Inflammatory macrophage treated with lipopolysaccharide for 1 hour (primary cell): Measurements from ENCODE around the gene NGFR.

Source experiments
- DNase-seq, 2 donors: peaks; one replicate each; pipeline ENCODE4 v3.0.0-alpha.2; 2020 to 2022

NGFR gene

GRCh38 chr17:49518346-49519078 is 23.4 kb downstream of the NGFR start:
- DNase-seq, result no peak

- DNase-seq, result no peak
Measured at GRCh38 chr17:49519781-49520180, 24.7 kb downstream of the NGFR start.

GRCh38 chr17:49520386-49521087 is 25.4 kb downstream of the NGFR start:
- peak in 1 of 2 donors; percentile 16 for DNase-seq

GRCh38 chr17:49521088-49521450 is 26.0 kb downstream of the NGFR start:
- no peak for DNase-seq

GRCh38 chr17:49521471-49522356 is 26.6 kb downstream of the NGFR start:
- peak; percentile 25 to 29 for DNase-seq

- DNase-seq, result peak; percentile 17 to 27
Measured at GRCh38 chr17:49522357-49522890, 27.3 kb downstream of the NGFR start.

GRCh38 chr17:49523196-49523595 is 28.1 kb downstream of the NGFR start:
- no peak for DNase-seq

GRCh38 chr17:49523706-49524472 is 28.8 kb downstream of the NGFR start:
- DNase-seq, result no peak

- DNase-seq, result no peak
Measured at GRCh38 chr17:49524473-49525359, 29.6 kb downstream of the NGFR start.

- no peak for DNase-seq
Measured at GRCh38 chr17:49525831-49526741, 31.0 kb downstream of the NGFR start.

GRCh38 chr17:49527927-49528651 is 33.0 kb downstream of the NGFR start:
- no peak for DNase-seq

- no peak for DNase-seq
Measured at GRCh38 chr17:49528966-49529365, 33.9 kb downstream of the NGFR start.

- no peak for DNase-seq
Measured at GRCh38 chr17:49530118-49530517, 35.0 kb downstream of the NGFR start.

GRCh38 chr17:49543860-49544259 is 48.8 kb downstream of the NGFR start:
- DNase-seq, result no peak

- no peak for DNase-seq
Measured at GRCh38 chr17:49545007-49545660, 50.0 kb downstream of the NGFR start.

GRCh38 chr17:49545806-49546545 is 50.9 kb downstream of the NGFR start:
- no peak for DNase-seq

- no peak for DNase-seq
Measured at GRCh38 chr17:49546546-49547535, 51.7 kb downstream of the NGFR start.
